Lower lobe of right lung (tissue), 2 donors: ENCODE results near the gene MACROD2. TPM values are rescaled to one million over a fixed set of nuclear protein-coding genes. Genes with fewer than 3 reads are reported as not detected.

Experiments
- ATAC-seq, 2 donors: fragments of 200-7000 bp; cut with Tn5 transposase; one replicate each; pipeline ENCODE4 v1.9.1; 2020 to 2022; ENCODE audit warnings: mild to moderate bottlenecking in 2 of 2, moderate library complexity in 2 of 2
- DNase-seq: peaks from one replicate; pipeline ENCODE4 v3.0.0-alpha.2; 2020
- H3K27ac ChIP-seq: fragments of 200-600 bp; one replicate; pipeline ENCODE4 v1.8.0; 2022
- H3K27me3 ChIP-seq: fragments of 200-600 bp; one replicate; pipeline ENCODE4 v1.8.0; 2022; ENCODE audit warnings: low read depth
- H3K36me3 ChIP-seq: fragments of 200-600 bp; one replicate; pipeline ENCODE4 v1.8.0; 2022; ENCODE audit warnings: mild to moderate bottlenecking
- H3K4me1 ChIP-seq: fragments of 200-600 bp; one replicate; pipeline ENCODE4 v1.8.0; 2022
- H3K4me3 ChIP-seq: fragments of 200-600 bp; one replicate; pipeline ENCODE4 v1.8.0; 2022; ENCODE audit warnings: mild to moderate bottlenecking
- H3K9me3 ChIP-seq: fragments of 200-600 bp; one replicate; pipeline ENCODE4 v1.8.0; 2022
- intact Hi-C: fragments of 100-400 bp; cut with DNase I; formaldehyde crosslinking; loops from one replicate; pipeline ENCODE4 v1.11.0; 2022
- total RNA-seq: library from RNA; stranded (reverse); fragmentation: NEBNext Ultra II Directional; extraction: Animal tissue kit (Norgen Biotek cat#: 25700); gene quantifications from one replicate; pipeline ENCODE4 v1.2.1, GENCODE V29; 2021
- TF ChIP-seq, protein P1 (sequence below): fragments of 200-600 bp; IDR thresholded peaks from one replicate; pipeline ENCODE4 v1.8.0; 2022; ENCODE audit warnings: antibody characterized with exemption, mild to moderate bottlenecking
- donor health status: DM: no; HTN: yes; CAD: no; lungs with severe emphysema.

The MACROD2 gene
- total RNA-seq, 1 donor from 2014 or later = 73.0 TPM

DNA sequence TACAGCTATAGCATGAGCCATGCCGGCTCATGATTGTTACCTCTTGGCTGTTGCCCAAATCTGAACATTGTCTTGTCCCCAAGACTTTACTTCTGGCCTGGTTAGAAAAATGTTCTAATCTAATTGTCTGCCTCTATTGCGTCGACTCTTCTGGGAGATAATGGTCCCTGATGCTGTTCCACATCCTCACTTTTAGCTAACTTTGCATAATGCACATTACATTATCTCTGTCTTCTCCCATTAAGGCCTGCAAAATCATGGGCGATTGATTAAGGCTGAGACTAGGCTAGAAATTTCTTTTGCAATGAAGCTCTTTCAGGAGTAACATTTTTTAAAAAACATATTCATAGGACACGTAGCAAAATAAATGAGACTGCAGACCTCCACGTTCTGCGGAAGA is 1616.9 kb downstream of the MACROD2 start:
- DNase-seq (no peak), ATAC-seq (no peak)
- Histone ChIP-seq H3K27me3 (no peaks in the 10 kb centered on the region), H3K36me3 (no peaks in the 10 kb centered on the region), H3K9me3 (no peaks in the 10 kb centered on the region), H3K4me1 (peaks cover 16% of the 10 kb centered on the region), H3K27ac (no peak overlapping the region), H3K4me3 (no peak overlapping the region)
- intact Hi-C loops = no loop called here
- TF ChIP-seq, protein P1, sequence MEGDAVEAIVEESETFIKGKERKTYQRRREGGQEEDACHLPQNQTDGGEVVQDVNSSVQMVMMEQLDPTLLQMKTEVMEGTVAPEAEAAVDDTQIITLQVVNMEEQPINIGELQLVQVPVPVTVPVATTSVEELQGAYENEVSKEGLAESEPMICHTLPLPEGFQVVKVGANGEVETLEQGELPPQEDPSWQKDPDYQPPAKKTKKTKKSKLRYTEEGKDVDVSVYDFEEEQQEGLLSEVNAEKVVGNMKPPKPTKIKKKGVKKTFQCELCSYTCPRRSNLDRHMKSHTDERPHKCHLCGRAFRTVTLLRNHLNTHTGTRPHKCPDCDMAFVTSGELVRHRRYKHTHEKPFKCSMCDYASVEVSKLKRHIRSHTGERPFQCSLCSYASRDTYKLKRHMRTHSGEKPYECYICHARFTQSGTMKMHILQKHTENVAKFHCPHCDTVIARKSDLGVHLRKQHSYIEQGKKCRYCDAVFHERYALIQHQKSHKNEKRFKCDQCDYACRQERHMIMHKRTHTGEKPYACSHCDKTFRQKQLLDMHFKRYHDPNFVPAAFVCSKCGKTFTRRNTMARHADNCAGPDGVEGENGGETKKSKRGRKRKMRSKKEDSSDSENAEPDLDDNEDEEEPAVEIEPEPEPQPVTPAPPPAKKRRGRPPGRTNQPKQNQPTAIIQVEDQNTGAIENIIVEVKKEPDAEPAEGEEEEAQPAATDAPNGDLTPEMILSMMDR = no peak

DNA sequence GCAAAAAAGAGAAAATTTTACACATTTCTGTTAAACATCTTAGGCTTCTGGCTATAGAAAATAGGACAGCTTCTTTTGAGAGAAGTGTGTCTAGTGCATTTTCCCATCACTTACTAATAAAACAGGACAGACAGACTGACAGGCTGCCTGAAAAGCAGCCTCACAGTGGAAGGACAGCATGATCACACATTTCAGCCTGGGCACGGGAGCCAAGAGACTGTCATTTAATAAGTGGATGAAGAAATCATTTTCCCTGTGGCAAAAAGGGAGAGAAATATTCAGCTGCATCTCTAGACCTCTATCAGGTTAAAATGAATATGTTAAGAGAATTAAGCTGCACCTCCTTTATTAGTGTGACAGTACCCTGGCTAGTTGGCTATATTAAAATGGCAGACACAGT is 1617.5 kb downstream of the MACROD2 start:
- Histone ChIP-seq H3K4me1 (peaks cover 16% of the 10 kb centered on the region), H3K36me3 (no peaks in the 10 kb centered on the region)
- intact Hi-C loops = no loop called here

DNA sequence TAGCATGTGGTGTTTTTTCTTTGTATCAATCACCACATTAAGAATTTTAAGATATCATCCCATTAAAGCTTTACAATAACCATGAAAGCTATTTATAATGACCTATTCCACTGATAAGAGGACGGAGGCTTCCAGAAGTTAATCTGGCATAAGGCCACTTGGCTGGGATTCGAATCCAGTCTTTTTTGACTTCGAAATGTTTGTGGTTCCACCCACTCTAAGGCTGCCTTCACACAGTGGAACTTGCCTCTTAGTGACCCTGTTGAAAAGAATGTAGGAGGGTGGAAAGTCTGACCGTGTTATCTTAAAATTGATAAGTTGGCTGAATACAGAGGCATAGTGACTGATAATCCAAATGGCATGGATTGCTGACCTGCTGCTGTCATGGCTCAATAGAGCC is 1618.2 kb downstream of the MACROD2 start:
- no peaks in the 10 kb centered on the region for H3K36me3 ChIP-seq
- intact Hi-C loops = no loop called here
- no peaks in the 10 kb centered on the region for H3K27me3 ChIP-seq
- DNase-seq (no peak), ATAC-seq (peak in 1 of 2 donors; percentile 59)
- peaks cover 16% of the 10 kb centered on the region for H3K4me1 ChIP-seq
- TF ChIP-seq, protein P1 = no peak
- no peak overlapping the region for H3K4me3 ChIP-seq
- no peak overlapping the region for H3K27ac ChIP-seq
- H3K9me3 ChIP-seq = no peaks in the 10 kb centered on the region

More for the DNA sequence above, 1617.5 kb downstream of the MACROD2 start:
- Histone ChIP-seq H3K9me3 (no peaks in the 10 kb centered on the region), H3K27ac (no peak overlapping the region), H3K4me3 (no peak overlapping the region), H3K27me3 (no peaks in the 10 kb centered on the region)
- DNase-seq (no peak), ATAC-seq (no peak)
- TF ChIP-seq, protein P1 = no peak

DNA sequence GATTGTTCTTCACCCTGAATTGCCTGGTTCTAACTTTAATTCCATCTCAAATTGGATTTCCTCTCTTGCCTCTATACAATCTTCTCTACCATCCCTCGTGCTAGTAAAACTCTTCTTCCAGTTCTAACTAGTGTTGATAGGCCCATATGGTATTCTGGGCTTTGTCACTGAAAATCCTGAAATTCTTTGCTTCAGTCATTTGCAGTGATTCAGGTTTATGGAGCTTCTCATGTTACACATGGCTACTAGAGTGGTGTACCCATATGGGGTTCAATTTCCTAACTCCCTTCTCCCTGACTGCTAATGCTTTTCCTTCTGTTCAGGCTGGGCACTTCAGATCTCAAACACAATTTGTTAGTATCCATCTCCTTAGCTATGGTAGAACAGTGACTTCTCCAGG is 1621.3 kb downstream of the MACROD2 start:
- H3K27me3 ChIP-seq = no peaks in the 10 kb centered on the region
- TF ChIP-seq, protein P1 = no peak
- no peak overlapping the region for H3K4me3 ChIP-seq
- DNase-seq = no peak
- H3K27ac ChIP-seq = no peak overlapping the region
- intact Hi-C loops = no loop called here
- H3K4me1 ChIP-seq = peaks cover 11% of the 10 kb centered on the region
- no peaks in the 10 kb centered on the region for H3K9me3 ChIP-seq
- no peak for ATAC-seq
- no peaks in the 10 kb centered on the region for H3K36me3 ChIP-seq

DNA sequence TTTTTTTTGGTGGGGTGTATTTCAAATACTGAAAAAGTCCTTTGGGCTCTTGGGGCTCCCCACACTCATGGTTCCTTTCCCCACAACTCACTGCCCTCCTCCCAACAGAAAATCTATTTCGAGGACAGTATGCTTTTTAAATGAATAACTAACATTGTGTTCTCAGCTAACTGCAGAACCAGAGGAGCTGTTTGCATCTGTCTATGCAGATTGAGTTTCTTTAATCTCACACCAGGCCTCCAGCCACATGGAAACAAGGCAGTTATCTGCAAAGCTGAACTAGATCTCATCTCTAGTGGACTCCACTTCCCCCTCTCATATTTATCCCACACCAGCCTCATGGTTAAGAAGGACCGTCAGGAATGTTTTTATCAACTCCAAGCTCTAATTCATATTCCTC is 1622.8 kb downstream of the MACROD2 start:
- TF ChIP-seq, protein P1 = no peak
- DNase-seq (no peak), ATAC-seq (no peak)
- Histone ChIP-seq H3K36me3 (no peaks in the 10 kb centered on the region), H3K4me3 (no peak overlapping the region), H3K27ac (no peak overlapping the region), H3K27me3 (no peaks in the 10 kb centered on the region), H3K4me1 (peaks cover 5% of the 10 kb centered on the region), H3K9me3 (no peaks in the 10 kb centered on the region)
- intact Hi-C loops = no loop called here

DNA sequence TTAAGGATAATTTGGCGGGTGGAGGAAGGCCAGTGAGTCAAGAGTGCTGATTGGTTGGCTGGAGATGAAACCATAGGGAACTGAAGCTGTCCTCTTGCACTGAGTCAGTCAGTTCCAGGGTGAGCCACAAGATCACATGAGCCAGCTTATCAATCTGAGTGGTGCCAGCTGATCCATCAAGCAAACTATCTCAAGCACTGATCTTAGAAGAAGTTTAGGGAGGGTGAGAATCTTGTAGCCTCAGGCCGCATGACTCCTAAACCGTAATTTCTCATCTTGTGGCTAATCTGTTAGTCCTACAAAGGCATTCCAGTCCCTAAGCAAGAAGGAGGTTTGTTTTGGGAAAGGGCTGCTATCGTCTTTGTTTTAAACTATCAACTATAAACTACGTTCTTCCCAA is 1623.6 kb downstream of the MACROD2 start:
- Histone ChIP-seq H3K27ac (no peak overlapping the region), H3K27me3 (no peaks in the 10 kb centered on the region), H3K4me3 (no peak overlapping the region), H3K9me3 (no peaks in the 10 kb centered on the region), H3K4me1 (no peaks in the 10 kb centered on the region), H3K36me3 (no peaks in the 10 kb centered on the region)
- ATAC-seq = no peak
- intact Hi-C loops = no loop called here
- TF ChIP-seq, protein P1 = no peak
- DNase-seq = no peak
